ENCODE measurements around the gene KRTAP10-1.
"Not testable (repeated sequence)": the region's sequence is repeated elsewhere in the genome, so short reads cannot be mapped to it uniquely, and the experiment has no call there.

KRTAP10-1 gene

DNA sequence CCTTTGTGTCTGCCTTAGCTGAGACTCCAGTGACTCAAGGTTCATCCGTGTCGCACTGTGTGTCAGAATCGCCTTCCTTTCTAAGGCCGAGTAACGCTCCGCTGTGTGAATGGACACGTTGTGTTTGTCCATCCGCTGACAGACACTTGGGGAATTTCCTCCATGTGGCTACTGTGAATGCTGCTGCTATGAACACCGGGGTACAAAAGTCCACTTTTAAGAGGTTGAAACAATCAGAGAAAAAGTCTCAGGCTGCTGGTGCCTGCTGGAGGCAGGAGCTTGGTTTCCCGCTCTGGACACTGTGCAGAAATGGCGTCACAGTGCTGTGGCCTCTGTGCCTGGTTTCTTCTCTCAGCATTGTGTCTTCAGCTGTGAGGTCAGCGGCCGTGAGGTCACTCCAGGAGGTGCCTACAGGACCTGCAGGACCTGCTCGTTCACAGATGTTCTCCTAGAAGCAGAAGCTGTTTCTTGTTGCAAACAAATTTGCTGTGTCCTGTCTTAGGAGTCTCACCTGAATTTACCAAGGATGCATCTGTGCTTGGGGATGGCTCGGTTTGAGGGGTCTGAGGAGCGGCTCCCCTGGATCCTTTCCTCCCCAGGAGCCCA is 34.2 kb downstream of the KRTAP10-1 start:
- in situ Hi-C loops (cut with MboI; ENCODE audit: low sequenced_read_pairs), result no loop called here

DNA sequence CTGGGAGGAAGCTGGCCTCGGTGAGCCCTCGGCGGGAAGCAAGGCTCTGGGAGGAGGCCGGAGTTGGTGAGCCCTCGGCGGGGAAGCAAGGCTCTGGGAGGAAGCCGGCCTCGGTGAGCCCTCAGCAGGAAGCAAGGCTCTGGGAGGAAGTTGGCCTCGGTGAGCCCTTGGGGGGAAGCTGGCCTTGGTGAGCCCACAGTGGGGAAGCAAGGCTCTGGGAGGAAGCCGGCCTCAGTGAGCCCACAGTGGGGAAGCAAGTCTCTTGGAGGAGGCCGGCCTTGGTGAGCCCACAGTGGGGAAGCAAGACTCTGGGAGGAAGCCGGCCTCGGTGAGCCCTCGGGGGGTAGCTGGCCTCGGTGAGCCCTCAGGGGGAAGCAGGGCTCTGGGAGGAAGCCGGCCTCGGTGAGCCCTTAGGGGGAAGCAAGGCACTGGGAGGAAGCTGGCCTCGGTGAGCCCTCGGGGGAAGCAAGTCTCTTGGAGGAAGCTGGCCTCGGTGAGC is 36.0 kb downstream of the KRTAP10-1 start:
- in situ Hi-C loops (cut with MboI; ENCODE audit: low sequenced_read_pairs), result no loop called here

DNA sequence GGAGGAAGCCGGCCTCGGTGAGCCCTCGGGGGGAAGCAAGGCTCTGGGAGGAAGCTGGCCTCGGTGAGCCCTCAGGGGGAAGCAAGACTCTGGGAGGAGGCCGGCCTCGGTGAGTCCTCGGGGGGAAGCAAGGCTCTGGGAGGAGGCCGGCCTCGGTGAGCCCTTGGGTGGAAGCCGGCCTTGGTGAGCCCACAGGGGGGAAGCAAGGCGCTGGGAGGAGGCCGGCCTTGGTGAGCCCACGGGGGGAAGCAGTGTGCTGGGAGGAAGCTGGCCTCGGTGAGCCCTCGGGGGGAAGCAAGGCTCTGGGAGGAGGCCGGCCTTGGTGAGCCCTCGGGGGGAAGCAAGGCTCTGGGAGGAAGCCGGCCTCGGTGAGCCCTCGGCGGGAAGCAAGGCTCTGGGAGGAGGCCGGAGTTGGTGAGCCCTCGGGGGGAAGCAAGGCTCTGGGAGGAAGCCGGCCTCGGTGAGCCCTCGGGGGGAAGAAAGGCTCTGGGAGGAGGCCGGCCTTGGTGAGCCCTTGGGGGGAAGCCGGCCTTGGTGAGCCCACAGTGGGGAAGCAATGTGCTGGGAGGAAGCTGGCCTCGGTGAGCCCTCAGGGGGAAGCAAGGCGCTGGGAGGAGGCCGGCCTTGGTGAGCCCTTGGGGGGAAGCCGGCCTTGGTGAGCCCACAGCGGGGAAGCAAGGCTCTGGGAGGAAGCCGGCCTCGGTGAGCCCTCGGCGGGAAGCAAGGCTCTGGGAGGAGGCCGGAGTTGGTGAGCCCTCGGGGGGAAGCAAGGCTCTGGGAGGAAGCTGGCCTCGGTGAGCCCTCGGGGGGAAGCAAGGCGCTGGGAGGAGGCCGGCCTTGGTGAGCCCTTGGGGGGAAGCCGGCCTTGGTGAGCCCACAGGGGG is 36.7 kb downstream of the KRTAP10-1 start:
- in situ Hi-C loops (cut with MboI; ENCODE audit: low sequenced_read_pairs), result not testable (repeated sequence)

DNA sequence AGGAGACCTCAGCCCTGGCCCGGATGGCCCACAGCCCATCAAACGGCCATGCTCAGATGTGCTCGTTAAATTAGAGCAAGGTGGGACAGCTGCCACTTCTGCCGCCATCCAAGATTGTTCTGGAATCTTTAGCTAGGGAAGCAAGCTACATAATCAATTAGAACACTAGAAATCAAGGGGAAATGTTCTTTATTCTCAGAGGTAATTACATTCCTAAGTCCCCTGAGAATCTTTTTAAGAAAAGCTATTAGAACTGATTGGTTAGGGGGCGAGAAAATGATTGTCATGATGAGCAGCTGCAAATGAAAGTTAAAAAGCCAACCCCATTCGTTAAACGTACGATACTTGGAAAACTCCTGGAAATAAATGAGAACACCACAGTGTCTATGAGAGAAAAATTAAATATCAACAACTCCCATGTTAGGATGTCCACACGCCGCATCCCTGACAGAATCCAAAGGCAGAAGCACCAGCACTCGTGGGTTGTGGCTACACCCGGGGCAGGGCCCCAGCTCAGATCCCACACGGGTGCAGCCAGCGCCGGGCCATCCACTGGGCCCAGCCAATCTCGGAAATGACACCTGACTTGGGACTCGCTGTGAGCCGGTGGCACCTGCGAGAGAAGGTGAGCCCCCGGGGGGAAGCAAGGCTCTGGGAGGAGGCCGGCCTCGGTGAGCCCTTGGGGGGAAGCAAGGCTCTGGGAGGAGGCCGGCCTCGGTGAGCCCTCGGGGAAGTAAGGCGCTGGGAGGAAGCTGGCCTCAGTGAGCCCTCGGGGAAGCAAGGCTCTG is 37.6 kb downstream of the KRTAP10-1 start:
- in situ Hi-C loops (cut with MboI; ENCODE audit: low sequenced_read_pairs), result no loop called here

DNA sequence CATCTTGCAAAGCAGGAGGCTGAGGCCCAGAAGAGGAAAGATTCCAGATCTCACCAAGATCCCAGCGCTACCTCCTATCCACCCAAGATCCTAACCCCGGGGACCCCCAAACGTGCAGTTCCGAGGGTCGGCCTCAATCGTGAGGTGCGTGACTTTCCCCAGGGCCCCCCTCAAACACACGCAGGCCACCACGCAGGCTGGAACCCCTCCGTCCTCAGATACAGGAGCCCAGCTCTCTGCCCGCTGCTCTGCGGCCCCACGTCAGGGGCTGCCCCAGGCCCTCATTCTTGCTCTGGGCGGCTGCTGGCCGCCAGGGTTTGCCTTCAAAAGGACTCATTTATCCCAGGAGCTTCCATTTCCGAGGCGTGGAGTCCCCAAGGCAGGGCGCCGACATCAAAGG is 39.9 kb downstream of the KRTAP10-1 start:
- in situ Hi-C loops (cut with MboI; ENCODE audit: low sequenced_read_pairs), result no loop called here

DNA sequence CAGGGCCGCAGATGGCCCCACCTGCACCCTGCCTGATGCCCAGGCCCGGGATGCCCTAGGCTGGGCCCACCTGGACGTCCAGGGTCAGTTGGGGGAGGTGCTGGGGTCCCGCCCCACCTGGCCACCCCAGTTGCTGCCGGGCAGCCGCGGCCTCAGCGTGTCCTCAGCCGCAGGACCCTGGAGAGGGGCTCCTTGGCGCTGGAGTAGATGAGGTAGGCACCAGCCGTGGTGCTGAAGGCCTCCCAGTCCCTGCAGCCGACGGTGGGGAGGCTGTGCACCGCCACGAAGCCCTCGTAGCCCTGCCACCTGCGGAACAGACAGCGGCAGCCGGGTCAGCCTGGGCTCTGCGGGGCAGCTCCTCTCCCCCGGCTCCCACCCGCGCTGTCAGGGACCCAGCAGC is 40.4 kb downstream of the KRTAP10-1 start:
- in situ Hi-C loops (cut with MboI; ENCODE audit: low sequenced_read_pairs), result no loop called here

DNA sequence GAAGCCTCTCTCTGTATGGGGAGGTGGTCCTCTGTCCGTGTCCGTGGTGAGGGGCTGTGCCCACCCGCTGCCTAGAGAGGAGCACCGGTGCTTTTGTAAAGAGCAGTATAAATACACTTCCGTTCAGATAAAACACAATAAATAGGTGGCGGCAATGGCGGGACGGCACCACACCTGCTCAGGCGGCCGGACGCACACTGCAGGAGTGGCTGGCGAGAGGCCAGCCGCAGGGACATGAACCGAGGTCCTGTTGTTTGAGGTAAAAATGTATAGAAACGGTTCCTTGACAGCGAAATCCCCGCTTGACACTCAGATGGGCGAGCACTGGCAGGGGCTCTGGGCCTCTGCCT is 40.8 kb downstream of the KRTAP10-1 start:
- in situ Hi-C loops (cut with MboI; ENCODE audit: low sequenced_read_pairs), result no loop called here

DNA sequence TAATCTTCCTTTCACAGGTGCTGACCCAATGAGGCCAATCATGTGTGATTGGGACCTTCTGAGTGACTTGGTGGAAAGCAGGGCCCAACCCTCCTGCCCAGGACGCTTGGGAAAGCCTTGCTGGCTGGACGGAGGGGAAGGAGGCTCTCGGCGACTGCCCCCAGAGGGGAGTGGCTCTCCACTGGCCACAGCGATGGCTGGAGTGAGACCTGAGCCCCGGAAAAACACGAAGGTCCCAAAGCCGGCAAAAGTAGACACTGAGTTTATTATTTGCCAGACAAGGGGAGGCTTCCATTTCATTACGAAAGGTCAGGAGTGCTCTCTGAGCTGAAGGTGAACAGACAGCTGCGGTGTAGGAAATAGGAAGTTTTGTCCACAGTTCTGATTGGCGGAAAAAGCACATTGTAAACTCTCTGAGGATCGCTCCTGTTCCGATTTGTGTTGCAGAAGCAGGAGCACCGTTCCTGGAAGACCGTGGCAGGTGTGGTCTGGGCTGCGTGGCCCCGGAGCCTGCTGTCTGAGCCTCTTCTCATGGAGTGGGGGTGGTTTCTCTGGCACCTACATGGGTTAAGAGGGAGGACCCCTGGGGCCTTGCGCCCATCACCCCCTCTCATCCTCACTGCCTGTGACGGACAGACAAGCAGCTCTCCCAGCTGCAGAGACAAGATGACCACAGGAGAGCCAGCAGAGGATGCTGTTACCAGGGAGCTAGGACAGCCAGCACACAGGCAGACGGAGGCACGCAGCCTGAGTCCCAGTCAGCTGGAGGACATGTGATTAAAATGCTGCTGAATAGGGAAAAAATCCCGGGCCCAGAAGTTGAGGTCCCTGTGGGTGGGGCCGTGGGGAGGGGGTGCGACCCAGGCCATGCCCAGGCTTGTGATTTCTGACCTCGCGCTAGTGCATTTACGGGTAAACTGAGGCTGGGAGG is 41.5 kb downstream of the KRTAP10-1 start:
- in situ Hi-C loops (cut with MboI; ENCODE audit: low sequenced_read_pairs), result no loop called here

DNA sequence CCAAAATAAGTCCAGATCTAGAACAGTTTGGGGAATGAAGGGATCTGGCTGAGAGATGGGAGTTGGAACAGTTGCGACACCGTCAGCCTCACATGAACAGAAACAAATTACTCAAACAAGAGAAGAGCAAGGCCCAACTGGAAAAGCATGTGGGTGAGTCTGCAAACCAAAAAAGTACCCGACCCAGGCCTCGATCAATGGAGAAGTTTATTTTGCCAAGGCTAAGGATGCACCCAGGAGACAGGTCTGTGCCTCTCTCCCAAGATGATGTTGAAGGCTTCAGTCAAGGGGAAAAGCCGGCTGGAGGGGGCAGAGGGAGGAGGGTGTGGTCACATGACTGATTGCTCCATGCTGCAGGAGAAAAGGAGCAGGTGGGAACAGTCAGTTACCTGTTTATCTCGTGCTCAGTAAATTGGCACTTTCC is 42.3 kb downstream of the KRTAP10-1 start:
- in situ Hi-C loops (cut with MboI; ENCODE audit: low sequenced_read_pairs), result no loop called here

DNA sequence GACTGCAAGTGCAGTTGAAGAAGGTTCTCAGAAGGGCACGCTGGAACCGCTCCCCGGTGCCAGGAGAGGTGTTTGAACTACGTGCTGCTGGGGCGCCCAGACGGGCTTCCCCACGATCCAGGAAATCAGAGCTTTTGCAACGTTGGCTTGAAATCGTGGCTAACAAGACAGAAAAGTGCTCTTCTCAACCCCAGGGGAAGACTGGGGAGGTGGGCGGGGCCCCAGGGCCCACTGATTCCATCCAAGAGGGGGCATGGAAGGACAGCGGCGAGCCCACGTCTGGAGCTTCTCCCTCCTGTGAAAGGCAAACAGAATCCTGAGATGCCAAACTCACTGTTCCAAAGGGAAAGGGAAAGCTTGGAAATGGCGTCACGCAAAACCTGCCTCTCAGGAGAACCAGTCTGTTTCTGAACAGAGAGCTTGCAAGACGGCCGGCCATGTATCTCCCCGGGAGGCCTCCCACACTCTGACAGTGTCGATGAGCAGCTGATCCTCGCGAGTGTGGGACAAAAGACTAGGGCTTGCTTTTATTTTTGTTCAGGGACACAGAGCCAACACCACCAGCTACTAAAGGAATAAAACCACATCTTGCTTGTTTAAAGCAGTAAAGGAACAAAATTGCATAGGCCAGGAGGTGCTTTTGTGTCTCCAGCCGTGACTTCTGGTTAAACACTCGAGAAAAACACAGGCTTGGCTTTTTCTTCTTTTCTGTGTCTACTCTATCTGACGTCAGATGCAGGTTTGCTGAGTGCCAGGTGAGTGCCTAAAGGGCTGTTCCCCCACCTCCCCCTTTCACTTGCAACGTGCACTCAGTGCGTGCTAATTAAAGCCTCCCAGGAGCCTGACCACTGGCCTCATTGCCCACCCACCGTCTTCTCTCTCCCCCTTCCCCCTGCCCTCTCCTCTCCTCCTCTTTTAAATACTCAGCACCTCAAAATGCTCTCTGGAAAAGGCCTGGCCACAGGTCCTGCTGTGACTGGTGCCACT is 43.1 kb downstream of the KRTAP10-1 start:
- in situ Hi-C loops (cut with MboI; ENCODE audit: low sequenced_read_pairs), result no loop called here

DNA sequence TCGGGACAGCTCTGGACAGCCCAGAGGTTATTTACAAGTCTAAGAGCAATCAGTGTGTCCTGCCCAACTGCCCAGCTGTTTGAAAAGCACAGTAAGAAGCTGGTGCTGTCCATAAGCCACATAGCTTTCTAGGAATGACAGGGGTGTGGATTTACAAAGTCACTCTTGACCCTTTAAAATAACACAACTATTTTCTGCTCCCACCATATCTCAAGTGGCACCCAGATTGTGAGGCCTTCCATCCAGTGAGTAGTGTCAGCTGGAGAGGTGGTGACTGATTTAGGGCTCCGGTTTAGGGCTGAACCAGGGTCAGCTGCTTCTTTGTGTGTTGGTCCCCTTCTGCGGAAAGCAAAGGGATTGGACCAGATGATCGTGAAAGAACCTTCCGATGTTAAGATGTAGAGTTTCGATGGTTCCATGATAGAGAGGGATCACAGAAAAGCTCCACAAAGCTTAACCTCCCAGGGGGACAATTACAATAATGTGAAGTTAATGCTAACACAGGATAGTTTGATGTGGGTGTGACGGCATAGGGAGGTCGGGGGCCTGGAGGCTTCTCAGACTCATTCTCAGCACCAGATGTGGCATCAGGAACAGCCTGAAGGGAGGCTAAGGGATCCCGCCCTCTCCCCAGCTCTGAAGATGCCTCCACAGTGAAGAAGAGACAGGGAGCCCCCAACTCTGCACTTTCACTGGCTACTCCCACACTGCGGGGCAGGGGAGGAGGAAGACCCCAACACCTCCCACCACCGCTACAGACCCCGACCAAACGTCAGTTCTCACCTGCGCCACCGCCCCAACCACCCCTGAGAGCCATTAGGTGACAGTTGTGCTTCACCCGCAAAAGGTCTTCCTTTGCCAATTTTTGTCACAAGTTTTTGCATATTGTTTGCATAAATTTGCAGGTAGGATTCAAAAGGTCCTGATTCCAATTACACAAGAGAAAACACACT is 44.1 kb downstream of the KRTAP10-1 start:
- in situ Hi-C loops (cut with MboI; ENCODE audit: low sequenced_read_pairs), result no loop called here

DNA sequence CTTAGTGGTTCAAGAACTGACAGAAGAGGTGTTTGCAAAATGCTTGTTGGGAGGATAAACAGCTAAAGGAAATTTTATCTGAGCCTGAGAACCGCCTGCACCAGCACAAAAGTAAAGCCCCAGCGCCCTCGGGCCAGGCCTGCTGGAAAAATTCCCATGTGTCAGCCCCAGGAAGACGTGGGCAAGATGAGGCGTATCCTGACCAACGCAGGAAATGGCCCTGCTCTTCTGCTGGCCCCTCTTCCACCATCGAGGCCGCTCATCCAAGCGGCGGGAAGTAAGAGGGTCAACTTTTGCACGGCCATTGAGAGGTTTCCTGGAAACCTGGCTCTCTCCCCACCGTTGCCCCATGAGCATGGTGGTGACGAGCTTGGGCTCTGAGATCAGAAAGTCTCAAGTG is 45.0 kb downstream of the KRTAP10-1 start:
- in situ Hi-C loops (cut with MboI; ENCODE audit: low sequenced_read_pairs), result no loop called here

DNA sequence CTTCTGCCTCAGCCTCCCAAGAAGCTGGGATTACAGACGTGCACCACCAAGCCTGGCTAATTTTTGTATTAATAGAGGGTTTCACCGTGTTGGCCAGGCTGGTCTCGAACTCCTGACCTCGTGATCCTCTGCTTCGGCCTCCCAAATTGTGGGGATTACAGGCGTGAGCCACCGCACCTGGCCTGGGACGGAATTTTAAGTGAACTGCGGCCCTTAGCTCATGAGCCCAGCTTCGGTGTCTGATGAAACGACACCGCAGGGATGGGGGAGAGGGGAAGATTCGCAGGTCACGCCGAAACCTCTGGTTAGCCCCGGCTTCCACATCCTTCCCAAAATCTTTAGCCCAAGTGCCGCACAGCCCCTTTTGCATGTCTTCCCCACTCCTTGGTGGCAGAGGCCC is 45.6 kb downstream of the KRTAP10-1 start:
- in situ Hi-C loops (cut with MboI; ENCODE audit: low sequenced_read_pairs), result no loop called here

DNA sequence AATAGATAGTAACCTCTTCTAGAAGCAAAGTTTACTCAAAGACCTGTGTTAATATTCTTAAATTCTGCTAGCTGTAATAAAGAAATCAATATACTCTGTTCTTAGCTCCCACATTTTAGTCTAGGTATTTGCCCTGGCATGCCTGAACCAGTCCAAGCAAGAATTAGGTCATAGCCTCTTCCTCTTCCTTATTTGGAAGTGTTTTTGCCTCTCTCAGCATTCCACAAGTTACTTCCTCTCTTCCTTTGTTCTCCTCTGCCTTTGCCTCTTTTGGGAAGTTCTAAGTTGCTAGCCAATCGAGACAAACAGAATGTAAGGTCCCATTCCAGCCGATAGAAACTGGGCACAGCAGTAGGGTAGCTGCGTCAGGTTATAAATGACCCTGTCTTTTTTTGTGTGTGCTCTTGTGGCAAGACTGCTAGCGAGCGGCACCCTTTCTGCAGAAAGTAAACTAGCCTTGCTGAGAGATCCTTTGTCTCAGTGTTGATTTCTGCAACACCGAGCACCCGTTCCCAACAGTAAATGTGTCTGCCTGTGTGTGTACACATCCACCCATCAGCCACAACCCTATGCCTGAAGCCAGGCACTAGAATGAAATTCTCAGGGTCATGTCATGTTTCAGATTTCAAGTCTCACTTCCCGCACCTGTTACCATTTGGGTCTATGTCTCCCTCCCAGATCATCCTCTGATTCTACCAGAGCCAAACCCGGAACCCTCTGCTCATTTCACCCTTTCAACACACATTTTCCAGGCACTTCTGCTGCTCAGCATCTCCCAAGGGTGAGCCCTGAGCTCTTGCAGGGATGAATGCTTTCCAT is 47.2 kb downstream of the KRTAP10-1 start:
- in situ Hi-C loops (cut with MboI; ENCODE audit: low sequenced_read_pairs), result no loop called here

DNA sequence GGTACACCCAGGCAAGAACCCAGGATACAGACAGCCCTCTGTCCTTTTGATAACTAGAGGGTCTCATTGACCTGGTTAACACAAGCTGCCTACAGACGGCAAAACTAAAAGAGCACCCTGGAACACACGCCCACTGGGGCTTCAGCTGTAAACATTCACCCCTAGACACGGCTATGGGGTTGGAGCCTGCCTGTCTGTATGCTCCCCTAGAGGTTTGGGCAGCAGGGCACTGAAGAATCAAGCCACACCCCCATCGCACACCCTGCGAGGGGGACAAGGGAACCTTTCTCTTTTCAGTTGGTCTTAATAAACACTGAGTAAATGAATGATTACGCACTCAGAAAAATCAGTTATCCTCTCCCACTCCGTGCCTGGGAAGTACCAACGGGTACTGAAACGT is 49.2 kb downstream of the KRTAP10-1 start:
- in situ Hi-C loops (cut with MboI; ENCODE audit: low sequenced_read_pairs), result no loop called here

DNA sequence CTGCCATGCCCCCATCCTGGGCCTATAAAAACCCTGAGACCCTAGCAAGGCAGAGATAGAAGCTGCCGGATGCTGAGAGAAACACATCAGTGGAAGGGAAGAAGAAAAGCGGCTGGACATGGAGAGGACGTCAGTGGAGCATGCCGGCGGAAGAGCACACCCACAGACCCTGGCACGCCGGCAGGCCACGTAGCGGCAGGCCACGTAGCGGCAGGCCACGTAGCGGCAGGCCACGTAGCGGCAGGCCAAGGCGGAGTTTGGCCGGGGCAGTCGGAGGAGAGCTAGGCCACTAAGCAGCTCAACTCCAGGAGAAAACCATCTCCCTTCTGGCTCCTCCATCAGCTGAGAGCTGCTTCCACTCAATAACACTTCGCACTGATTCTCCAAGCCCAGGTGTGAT is 49.6 kb downstream of the KRTAP10-1 start:
- in situ Hi-C loops (cut with MboI; ENCODE audit: low sequenced_read_pairs), result no loop called here

DNA sequence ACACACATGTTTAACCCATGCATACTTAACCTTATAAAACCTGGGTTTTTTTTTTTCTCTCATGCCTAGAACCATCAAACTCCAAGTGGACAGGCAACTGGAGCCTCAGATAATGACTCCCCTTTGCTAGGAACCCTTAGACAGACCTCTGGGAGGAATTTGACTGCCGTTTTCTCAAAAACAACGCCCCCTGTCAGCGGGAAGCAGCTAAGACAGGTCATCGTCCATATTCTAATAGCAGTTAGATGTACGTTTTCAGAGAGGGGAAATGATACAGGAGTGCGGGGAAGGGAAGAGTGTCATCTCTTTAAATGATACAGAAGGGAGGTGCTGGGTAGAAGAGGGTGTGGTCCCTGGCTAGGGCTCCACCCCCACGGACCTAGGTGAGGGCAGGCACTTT is 50.0 kb downstream of the KRTAP10-1 start:
- in situ Hi-C loops (cut with MboI; ENCODE audit: low sequenced_read_pairs), result no loop called here
